AG09319 (cell line): Measurements from ENCODE around the gene CDC14B.
A peak's percentile ranks its signal among the peaks of the same experiment; 100 is the strongest.
"Not testable (repeated sequence)": the region's sequence is repeated elsewhere in the genome, so short reads cannot be mapped to it uniquely, and the experiment has no call there.

Experiments
- DNase-seq: peaks from one replicate; pipeline ENCODE4 v3.0.0-alpha.2; 2010; ENCODE audit warnings: low read depth; ENCODE audit errors: extremely low read depth
- CTCF ChIP-seq: IDR thresholded peaks from 2 replicates; pipeline ENCODE4 v1.5.1; 2011; ENCODE audit warnings: low read depth, mild to moderate bottlenecking, inconsistent platforms, low read length, moderate library complexity

CDC14B gene

GRCh38 chr9:96505316-96505991 lies 114.2 kb downstream of the CDC14B start:
- TF ChIP-seq CTCF = no peak
- DNase-seq = no peak

GRCh38 chr9:96503918-96504317 lies 115.7 kb downstream of the CDC14B start:
- no peak for DNase-seq
- TF ChIP-seq CTCF = no peak

- DNase-seq = not testable (repeated sequence)
These were observed 116.3 kb downstream of the CDC14B start for GRCh38 chr9:96503374-96503748.

GRCh38 chr9:96502539-96503373 lies 116.9 kb downstream of the CDC14B start:
- DNase-seq = peak; percentile 52
- TF ChIP-seq CTCF = no peak

GRCh38 chr9:96501633-96502538 lies 117.8 kb downstream of the CDC14B start:
- no peak for TF ChIP-seq CTCF
- DNase-seq = no peak

GRCh38 chr9:96500696-96501632 lies 118.7 kb downstream of the CDC14B start:
- TF ChIP-seq CTCF = no peak
- no peak for DNase-seq

GRCh38 chr9:96499257-96499656 lies 120.4 kb downstream of the CDC14B start:
- no peak for DNase-seq
- no peak for TF ChIP-seq CTCF
